Lung microvascular endothelial cell (primary cell): Measurements from ENCODE around the gene ALCAM. TPM values are rescaled to one million over a fixed set of nuclear protein-coding genes. Genes with fewer than 3 reads are reported as not detected.

Experiments used
- DNase-seq, 2 donors: peaks; one replicate each; pipeline versions ENCODE4 v3.0.0 to v3.0.0-alpha.2; 2010; ENCODE audit warnings: low read depth in 2 of 2
- total RNA-seq: library from RNA; depleted of rRNA; stranded (reverse); fragments of >200 nt; gene quantifications from 2 replicates; pipeline ENCODE4 v1.2.1, GENCODE V29; 2014

The ALCAM gene
- total RNA-seq, 1 donor from 2014 or later: 21.4 TPM

DNA sequence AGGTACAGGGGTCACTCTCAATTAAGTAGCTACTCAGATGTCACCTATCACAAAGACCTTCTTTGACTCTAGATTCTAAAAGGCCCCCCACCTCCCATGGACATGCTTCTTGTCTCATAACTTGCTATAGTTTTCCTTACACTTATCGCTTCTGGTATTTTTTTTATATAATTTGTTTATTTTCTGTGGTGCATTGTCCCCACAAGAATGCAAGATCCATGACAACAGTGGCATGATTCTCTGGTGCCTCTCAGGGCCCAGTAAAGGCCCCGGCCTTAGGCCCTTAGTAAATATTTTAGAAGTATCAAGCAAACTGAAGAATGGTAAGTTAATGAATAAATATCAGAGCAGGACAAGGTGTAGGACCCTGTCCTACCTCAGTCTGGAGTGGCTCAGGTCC, 253.5 kb downstream of the ALCAM start:
- no peak for DNase-seq

DNA sequence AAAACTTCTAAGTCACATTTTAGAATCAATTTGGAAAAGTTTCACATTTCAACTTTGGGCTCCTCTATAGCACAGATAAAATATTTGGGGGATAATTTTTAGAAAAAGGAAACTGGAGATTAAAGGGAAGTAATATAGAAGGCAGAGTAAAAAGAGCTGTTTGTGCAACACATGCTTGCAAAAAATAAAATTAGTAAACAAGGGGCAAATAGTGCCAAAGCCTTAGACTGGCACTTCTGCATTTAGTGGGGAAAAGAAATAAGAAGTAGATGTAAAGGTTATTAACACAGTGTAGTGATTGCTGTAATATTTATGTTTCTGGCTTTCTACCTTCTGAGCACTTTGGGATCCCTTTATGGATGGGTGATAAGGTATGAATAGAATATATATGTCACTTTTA, 255.5 kb downstream of the ALCAM start:
- DNase-seq: no peak
